ENCODE data around the gene SLC22A14.
"Not testable (repeated sequence)": the region's sequence is repeated elsewhere in the genome, so short reads cannot be mapped to it uniquely, and the experiment has no call there.

Gene SLC22A14

DNA sequence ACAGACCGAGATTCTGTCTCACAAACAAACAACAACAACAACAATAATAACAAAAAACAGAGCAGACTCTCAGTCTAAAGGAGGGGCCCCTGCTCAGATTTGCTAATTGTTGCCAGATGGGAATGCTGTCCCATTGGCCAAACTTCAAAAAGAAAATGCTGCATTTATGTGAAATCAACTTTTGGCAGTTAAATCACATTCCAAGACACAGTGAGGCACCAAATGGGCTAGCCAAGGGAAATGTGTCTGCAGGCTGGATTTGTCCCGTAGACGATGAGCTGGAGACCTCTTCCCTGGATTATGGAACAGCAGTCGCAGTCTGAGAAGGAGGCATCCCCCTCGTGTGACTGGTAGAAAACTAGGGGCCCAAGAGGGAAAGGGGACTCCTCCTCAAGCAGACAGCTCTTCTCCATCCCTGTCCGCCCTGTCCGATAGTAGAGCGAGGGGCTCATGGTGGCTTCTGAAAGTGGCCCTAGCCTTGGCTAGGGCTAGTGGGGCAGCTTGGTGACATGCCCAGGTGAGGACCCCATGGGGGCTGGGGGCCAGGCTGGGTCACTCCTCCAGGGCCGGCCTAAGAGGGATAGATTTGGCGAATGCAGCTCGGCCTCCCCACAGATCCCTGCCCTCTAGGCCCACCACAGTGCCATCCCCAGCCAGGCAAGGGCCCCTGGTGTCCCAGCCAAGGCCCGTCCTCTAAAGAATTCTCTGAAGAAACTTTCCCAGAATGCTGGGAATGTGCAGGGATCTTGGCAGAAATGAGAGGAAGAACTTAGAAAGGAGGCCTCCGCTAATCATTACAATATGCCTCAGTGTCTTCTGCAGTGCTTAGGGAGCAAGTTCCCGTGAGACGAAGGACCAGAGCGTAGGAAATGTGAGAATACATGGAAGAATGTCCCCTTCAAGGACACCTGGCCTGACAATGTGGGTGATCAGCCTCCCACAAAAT is 2.0 kb downstream of the SLC22A14 start:
- Mint-ChIP-seq H3K9me3 (no peaks in the 10 kb centered on the region), H3K27ac (no peak overlapping the region), H3K4me3 (no peak overlapping the region), H3K36me3 (ENCODE audit: low read depth) (no peaks in the 10 kb centered on the region), H3K27me3 (ENCODE audit: low read depth) (peaks cover 2% of the 10 kb centered on the region), H3K4me1 (ENCODE audit: low read depth) (no peaks in the 10 kb centered on the region)

GRCh38 chr3:38284756-38285150 is 2.7 kb downstream of the SLC22A14 start:
- peaks cover 5% of the 10 kb centered on the region for H3K27me3 Mint-ChIP-seq (ENCODE audit: low read depth)
- no peaks in the 10 kb centered on the region for H3K4me1 Mint-ChIP-seq (ENCODE audit: low read depth)
- H3K27ac Mint-ChIP-seq = no peak overlapping the region
- H3K4me3 Mint-ChIP-seq = no peak overlapping the region
- H3K9me3 Mint-ChIP-seq = no peaks in the 10 kb centered on the region
- no peaks in the 10 kb centered on the region for H3K36me3 Mint-ChIP-seq (ENCODE audit: low read depth)

- H3K4me1 Mint-ChIP-seq (ENCODE audit: low read depth); H3K9me3 Mint-ChIP-seq; H3K4me3 Mint-ChIP-seq; H3K36me3 Mint-ChIP-seq (ENCODE audit: low read depth); H3K27ac Mint-ChIP-seq; H3K27me3 Mint-ChIP-seq (ENCODE audit: low read depth): not testable (repeated sequence)
Observed at GRCh38 chr3:38289286-38290217, 7.5 kb downstream of the SLC22A14 start.

GRCh38 chr3:38297053-38297452 is 15.0 kb downstream of the SLC22A14 start:
- not testable (repeated sequence) for H3K27me3 Mint-ChIP-seq (ENCODE audit: low read depth); H3K4me1 Mint-ChIP-seq (ENCODE audit: low read depth); H3K27ac Mint-ChIP-seq

GRCh38 chr3:38297537-38297936 is 15.4 kb downstream of the SLC22A14 start:
- Mint-ChIP-seq H3K4me3 (no peak overlapping the region), H3K9me3 (no peaks in the 10 kb centered on the region), H3K27ac (no peak overlapping the region), H3K27me3 (ENCODE audit: low read depth) (peaks cover 6% of the 10 kb centered on the region), H3K36me3 (ENCODE audit: low read depth) (no peaks in the 10 kb centered on the region), H3K4me1 (ENCODE audit: low read depth) (no peaks in the 10 kb centered on the region)

More at GRCh38 chr3:38297053-38297452, 15.0 kb downstream of the SLC22A14 start:
- not testable (repeated sequence) for H3K9me3 Mint-ChIP-seq; H3K4me3 Mint-ChIP-seq; H3K36me3 Mint-ChIP-seq (ENCODE audit: low read depth)

DNA sequence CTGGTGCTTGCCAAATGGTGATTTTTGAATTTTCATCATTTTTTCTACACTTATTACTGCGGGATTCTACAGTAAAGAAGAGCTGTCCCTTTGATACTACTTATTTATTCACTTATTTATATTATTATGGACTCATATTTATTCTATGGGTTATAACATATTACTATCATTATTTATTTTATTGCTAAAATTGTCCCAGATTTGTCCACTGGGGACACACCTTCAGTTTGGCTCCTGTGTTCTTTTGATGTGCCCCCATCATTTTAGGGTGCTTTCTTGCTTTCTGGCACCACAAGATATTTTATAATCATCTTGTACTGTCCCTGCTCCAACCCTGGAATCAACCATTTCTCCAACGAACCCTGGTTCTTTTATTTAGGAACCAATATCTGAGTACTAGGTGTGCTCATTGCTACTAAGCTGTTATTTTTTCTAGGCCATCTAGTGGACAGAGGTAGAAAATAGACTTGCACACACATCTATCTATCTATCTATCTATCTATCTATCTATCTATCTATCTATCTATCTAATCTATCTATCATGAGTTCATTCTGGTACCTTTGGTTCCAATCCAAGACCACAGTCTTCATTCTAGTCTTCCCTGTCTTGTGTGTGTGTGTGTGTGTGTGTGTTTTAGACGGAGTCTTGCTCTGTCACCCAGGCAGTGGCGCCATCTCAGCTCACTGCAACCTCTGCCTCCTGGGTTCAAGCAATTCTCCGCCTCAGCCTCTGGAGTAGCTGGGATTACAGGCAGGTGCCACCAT is 16.0 kb downstream of the SLC22A14 start:
- peaks cover 8% of the 10 kb centered on the region for H3K27me3 Mint-ChIP-seq (ENCODE audit: low read depth)
- H3K27ac Mint-ChIP-seq = no peak overlapping the region
- H3K9me3 Mint-ChIP-seq = no peaks in the 10 kb centered on the region
- H3K4me3 Mint-ChIP-seq = no peak overlapping the region
- no peaks in the 10 kb centered on the region for H3K36me3 Mint-ChIP-seq (ENCODE audit: low read depth)
- no peaks in the 10 kb centered on the region for H3K4me1 Mint-ChIP-seq (ENCODE audit: low read depth)

- no peak overlapping the region for H3K4me3 Mint-ChIP-seq
- no peaks in the 10 kb centered on the region for H3K36me3 Mint-ChIP-seq (ENCODE audit: low read depth)
- no peaks in the 10 kb centered on the region for H3K4me1 Mint-ChIP-seq (ENCODE audit: low read depth)
- peaks cover 19% of the 10 kb centered on the region for H3K27me3 Mint-ChIP-seq (ENCODE audit: low read depth)
- H3K9me3 Mint-ChIP-seq = no peaks in the 10 kb centered on the region
- no peak overlapping the region for H3K27ac Mint-ChIP-seq
Observed at GRCh38 chr3:38306941-38307340, 24.8 kb downstream of the SLC22A14 start.

DNA sequence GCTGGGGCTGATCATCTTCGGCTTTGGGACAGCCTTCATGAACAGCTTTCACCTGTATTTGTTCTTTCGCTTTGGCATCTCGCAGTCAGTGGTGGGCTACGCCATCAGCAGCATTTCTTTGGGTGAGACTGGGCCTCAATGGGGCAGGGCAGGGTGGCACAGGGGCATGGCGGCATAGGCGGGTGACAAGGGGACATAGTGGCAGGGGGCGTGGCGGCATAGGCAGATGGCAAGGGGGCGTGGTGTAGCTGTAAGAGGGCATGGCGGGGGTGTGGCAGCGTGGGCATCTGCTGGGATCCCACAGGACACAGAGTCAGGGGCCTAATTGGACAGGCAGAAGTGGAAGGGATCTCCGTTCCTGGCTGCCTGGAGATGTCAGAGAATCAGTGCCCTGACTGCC is 25.5 kb downstream of the SLC22A14 start:
- Mint-ChIP-seq H3K27me3 (ENCODE audit: low read depth) (peaks cover 19% of the 10 kb centered on the region), H3K36me3 (ENCODE audit: low read depth) (no peaks in the 10 kb centered on the region), H3K27ac (no peak overlapping the region), H3K4me3 (no peak overlapping the region), H3K9me3 (no peaks in the 10 kb centered on the region), H3K4me1 (ENCODE audit: low read depth) (no peaks in the 10 kb centered on the region)

DNA sequence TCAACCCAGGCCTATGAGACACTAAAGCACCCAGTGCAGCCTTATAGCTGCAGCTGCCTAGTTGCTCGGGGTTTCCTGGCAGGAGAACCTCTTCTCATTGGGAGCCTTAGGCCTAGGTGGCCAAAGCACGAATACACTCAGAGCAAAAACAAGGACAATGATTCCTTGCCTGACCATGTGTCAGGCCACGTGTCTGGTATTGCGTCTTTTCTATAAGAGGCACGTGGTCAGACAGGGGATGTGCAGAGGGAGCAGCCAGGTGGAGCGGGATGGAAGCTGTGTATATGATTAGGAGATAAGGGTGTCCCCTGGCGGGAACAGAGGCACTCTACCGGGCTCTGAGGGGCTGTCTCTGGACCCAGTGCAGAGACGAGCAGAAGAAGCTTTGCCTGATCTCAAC is 26.4 kb downstream of the SLC22A14 start:
- no peaks in the 10 kb centered on the region for H3K36me3 Mint-ChIP-seq (ENCODE audit: low read depth)
- no peak overlapping the region for H3K27ac Mint-ChIP-seq
- no peak overlapping the region for H3K4me3 Mint-ChIP-seq
- no peaks in the 10 kb centered on the region for H3K9me3 Mint-ChIP-seq
- H3K4me1 Mint-ChIP-seq (ENCODE audit: low read depth) = no peaks in the 10 kb centered on the region
- H3K27me3 Mint-ChIP-seq (ENCODE audit: low read depth) = peaks cover 14% of the 10 kb centered on the region

- H3K27me3 Mint-ChIP-seq (ENCODE audit: low read depth) = peaks cover 12% of the 10 kb centered on the region
- H3K27ac Mint-ChIP-seq = no peak overlapping the region
Observed at GRCh38 chr3:38311476-38311875, 29.4 kb downstream of the SLC22A14 start.

DNA sequence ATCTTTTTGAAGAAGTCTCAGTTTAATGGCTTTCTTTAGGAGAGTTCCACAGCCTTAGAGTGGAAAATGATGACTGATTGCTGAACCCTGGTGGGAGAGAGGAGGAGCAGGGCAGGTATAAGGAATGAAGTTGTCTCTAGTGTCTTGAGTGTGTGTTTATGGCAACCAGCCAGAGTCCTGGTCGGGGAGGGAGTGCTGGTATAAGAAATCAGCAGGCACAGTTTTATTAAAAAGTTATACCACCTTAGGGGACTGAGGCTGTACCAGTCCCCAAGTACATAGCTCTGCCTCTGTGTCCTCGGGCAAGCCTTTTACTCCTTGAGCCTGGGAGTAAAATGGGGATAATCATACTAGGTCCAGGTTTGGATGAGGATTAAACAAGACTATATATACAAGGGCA is 29.8 kb downstream of the SLC22A14 start:
- Mint-ChIP-seq H3K27me3 (ENCODE audit: low read depth) (peaks cover 12% of the 10 kb centered on the region), H3K9me3 (no peaks in the 10 kb centered on the region), H3K4me1 (ENCODE audit: low read depth) (no peaks in the 10 kb centered on the region), H3K27ac (no peak overlapping the region), H3K36me3 (ENCODE audit: low read depth) (no peaks in the 10 kb centered on the region), H3K4me3 (no peak overlapping the region)

More at GRCh38 chr3:38311476-38311875, 29.4 kb downstream of the SLC22A14 start:
- H3K9me3 Mint-ChIP-seq = no peaks in the 10 kb centered on the region
- no peaks in the 10 kb centered on the region for H3K4me1 Mint-ChIP-seq (ENCODE audit: low read depth)
- no peak overlapping the region for H3K4me3 Mint-ChIP-seq
- no peaks in the 10 kb centered on the region for H3K36me3 Mint-ChIP-seq (ENCODE audit: low read depth)

- H3K9me3 Mint-ChIP-seq = no peaks in the 10 kb centered on the region
- no peaks in the 10 kb centered on the region for H3K36me3 Mint-ChIP-seq (ENCODE audit: low read depth)
- peak overlapping the region; percentile 28 for H3K27ac Mint-ChIP-seq
- H3K4me1 Mint-ChIP-seq (ENCODE audit: low read depth) = no peaks in the 10 kb centered on the region
- H3K27me3 Mint-ChIP-seq (ENCODE audit: low read depth) = peaks cover 12% of the 10 kb centered on the region
- no peak overlapping the region for H3K4me3 Mint-ChIP-seq
Observed at GRCh38 chr3:38312356-38312755, 30.3 kb downstream of the SLC22A14 start.

DNA sequence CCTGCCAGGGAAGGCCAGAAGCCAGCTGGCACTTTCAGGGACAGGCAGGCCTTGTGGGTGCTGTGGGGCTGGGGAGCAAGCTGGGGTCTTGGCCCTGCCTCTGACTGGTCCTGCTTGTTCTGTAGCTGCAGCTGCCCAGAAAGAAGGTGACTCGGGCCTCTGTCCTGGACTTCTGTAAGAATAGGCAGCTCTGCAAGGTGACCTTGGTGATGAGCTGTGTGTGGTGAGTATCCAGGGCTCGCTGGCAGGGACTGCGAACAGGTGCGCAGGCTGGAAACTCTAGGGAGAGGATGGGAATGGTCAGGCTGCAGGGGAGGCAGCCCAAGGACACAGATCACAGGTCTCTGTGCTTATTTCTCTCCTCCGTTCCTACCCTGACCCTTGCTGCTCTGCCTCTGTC is 31.2 kb downstream of the SLC22A14 start:
- no peaks in the 10 kb centered on the region for H3K9me3 Mint-ChIP-seq
- no peak overlapping the region for H3K4me3 Mint-ChIP-seq
- peaks cover 12% of the 10 kb centered on the region for H3K27me3 Mint-ChIP-seq (ENCODE audit: low read depth)
- H3K27ac Mint-ChIP-seq = no peak overlapping the region
- H3K36me3 Mint-ChIP-seq (ENCODE audit: low read depth) = no peaks in the 10 kb centered on the region
- H3K4me1 Mint-ChIP-seq (ENCODE audit: low read depth) = no peaks in the 10 kb centered on the region

- H3K27me3 Mint-ChIP-seq (ENCODE audit: low read depth) = peaks cover 9% of the 10 kb centered on the region
- H3K4me3 Mint-ChIP-seq = no peak overlapping the region
- H3K4me1 Mint-ChIP-seq (ENCODE audit: low read depth) = no peaks in the 10 kb centered on the region
- no peaks in the 10 kb centered on the region for H3K9me3 Mint-ChIP-seq
- no peak overlapping the region for H3K27ac Mint-ChIP-seq
- H3K36me3 Mint-ChIP-seq (ENCODE audit: low read depth) = no peaks in the 10 kb centered on the region
Observed at GRCh38 chr3:38313695-38314094, 31.6 kb downstream of the SLC22A14 start.

Data from T-helper 1 cell treated with Interleukin-12 subunit alpha and Interleukin-12 subunit beta and Interleukin-4 antibody, amounts not matched to agents 30 μg/mL and 1 μg/mL, for 36 hours (primary cell).